GM21717 (cell line): Measurements from ENCODE around the gene CSTPP1.

Experiments used
- ATAC-seq: cut with Tn5 transposase; IDR thresholded peaks from one replicate; pipeline ENCODE4 v1.9.1; 2021; ENCODE audit warnings: mild to moderate bottlenecking, moderate library complexity; ENCODE audit not compliant: unreplicated experiment

Gene CSTPP1, protein sequence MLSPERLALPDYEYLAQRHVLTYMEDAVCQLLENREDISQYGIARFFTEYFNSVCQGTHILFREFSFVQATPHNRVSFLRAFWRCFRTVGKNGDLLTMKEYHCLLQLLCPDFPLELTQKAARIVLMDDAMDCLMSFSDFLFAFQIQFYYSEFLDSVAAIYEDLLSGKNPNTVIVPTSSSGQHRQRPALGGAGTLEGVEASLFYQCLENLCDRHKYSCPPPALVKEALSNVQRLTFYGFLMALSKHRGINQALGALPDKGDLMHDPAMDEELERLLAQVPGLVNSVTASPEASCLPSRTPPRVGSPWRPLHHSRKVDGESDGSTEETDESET

GRCh38 chr11:46936138-46937110 is at the start of gene CSTPP1:
Gene CSTPP1 (plus strand): TSS chr11:46936761. CDS start chr11:46936806, 45 bp downstream.
- ATAC-seq: peak; percentile 87

GRCh38 chr11:46888636-46889035 is 47.9 kb upstream of the CSTPP1 start:
- ATAC-seq: no peak

GRCh38 chr11:46889251-46889650 is 47.3 kb upstream of the CSTPP1 start:
- no peak for ATAC-seq

GRCh38 chr11:46889689-46890475 is 46.7 kb upstream of the CSTPP1 start:
- ATAC-seq: no peak

DNA sequence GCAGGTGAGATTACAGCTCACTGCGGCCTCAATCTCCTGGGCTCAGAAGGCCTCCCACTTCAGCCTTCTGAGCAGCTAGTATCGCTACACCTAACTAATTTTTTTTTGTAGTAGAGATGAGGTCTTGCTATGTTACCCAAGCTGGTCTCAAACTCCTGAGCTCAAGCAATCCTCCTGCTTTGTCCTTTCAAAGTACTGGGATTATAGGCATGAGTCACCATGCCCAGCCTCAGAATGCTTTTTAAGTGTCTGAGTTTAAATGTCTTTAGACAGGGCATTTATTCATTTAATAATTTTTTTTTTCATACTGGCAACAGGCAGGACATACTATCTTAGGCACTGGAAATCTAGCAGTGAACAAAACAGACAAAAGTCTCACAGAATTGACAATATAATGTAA is 45.9 kb upstream of the CSTPP1 start:
- no peak for ATAC-seq

DNA sequence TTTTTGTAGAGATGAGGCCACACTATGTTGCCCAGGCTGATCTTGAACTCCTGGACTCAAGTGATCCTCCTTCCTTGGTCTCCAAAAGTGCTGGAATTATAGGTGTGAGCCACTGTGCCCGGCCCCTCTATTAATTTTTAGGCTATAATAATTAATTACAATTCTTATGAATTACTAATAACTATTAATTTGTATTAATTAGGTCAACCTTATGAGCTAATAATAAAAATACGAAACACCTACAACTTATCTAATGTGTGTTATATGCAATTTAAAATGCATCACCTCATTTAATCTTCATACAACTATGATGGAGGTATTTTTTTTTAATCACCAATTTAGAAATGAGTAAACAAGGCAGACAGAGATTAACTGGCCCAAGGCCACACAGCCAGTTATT is 44.5 kb upstream of the CSTPP1 start:
- ATAC-seq: no peak

GRCh38 chr11:46892838-46893237 is 43.7 kb upstream of the CSTPP1 start:
- no peak for ATAC-seq

DNA sequence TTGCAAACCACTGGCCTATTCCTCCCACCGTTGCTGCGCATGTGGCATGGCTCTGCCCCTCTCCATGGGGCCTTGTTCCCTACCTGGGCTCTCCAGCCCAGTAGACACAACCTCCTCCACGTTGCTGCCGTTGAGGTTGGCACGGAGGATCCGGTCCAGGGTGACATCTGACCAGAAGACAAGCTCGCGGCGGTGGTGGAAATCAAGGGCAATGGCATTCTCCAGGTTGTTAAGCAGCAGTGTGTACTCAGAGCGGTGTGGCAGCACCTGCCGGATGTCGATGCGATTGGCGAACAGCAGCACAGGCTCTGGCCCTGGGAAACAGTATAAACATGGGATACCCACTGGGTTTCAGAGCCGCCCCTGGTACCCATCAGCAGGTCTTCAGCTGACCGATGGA is 42.1 kb upstream of the CSTPP1 start:
- no peak for ATAC-seq

DNA sequence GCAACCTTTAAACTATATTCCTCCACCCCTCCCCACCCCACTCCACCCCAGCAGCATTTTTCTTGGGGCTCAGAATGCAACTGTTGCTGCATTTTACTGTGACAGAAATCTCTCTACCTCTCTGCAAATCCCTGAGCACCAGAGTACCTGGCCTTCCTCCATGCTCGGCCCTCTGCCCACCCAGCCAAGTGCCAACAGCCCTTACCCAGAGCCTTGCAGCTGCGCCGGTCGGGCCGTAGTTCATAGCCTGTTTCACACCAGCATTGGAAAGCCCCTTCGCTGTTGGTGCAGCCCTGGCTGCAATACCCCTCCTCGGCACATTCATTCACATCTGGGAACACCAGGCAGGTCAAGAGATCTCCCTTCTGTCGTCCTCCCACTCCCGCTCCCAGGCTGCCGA is 41.6 kb upstream of the CSTPP1 start:
- no peak for ATAC-seq

DNA sequence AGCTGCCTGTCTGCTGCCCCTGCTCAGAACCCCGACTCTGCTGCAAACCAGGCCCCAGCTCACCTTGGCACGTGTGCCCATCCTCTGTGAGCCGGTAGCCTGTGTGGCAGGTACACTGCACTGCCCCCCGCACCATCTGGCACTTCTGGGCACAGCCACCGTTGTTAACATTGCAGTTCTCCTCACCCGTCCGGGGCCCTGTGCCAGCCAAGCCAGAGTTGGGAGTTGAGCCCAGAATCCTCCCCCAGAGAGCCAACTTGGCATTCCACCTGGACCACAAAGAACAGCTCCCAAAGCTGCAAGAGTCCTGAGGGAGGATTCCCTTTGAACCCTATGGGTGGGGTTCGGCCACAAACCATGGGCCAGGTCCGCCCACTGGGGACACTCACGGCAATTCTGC is 40.7 kb upstream of the CSTPP1 start:
- no peak for ATAC-seq

DNA sequence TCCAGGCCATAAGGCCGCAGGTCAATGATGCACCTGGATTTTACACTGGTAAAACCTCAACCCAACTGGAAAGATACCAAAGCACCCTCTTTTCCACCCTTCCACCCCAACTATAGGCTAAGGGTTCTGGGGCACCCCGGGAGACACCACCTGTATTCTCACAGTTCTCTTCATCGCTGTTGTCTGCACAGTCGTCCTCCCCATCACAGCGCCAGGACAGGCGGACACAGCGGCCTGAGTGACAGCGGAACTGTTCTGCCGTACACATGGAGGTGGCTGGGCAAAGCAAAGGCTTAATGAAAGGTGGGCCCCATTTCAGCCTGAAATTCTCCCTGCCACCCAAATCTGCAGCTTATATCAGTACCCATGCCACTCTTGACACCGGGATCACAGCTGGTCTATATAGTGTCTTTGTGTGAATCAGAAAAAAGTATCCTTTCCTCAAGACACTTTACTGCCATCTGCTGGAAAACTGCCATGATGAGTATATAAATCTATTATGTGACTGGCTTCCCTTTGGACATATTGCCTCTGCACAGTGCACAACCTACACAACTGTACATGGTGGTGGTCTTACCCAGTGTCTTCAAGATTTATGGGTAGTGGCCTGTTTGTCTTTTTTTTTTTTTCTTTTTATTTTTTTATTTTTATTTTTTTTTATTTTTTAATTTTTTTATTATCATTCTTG is 39.7 kb upstream of the CSTPP1 start:
- ATAC-seq: no peak

DNA sequence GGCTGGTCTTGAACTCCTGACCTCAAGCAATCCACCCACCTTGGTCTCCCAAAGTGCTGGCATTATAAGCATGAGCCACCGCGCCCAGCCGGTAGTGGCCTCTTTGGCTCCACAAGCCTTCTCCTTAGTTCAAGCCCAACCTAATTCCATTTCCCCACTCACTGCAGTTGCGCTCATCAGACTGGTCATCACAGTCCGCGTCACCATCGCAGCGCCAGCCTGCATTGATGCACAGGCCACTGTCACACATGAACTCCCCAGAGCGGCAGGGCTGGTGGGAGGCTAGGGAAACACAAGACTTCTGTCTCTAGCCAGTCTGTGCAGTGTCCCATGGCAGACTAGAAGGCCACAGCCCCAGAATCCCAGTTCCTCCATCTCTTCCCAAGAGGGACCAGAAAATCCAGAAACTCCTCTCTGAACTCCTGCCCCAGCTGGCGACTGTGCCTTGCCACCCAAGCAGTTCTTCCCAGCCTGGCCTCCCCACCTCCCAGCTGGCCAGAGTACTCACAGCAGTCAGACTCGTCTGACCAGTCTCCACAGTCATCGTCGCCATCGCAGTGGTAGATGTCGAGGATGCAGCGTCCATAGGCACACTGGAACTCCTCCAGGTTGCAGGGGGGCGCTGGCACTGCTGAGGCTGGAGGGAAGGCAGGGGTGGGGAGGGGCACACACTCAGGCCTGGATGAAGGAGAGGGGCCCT is 38.0 kb upstream of the CSTPP1 start:
- ATAC-seq: no peak

- no peak for ATAC-seq
These were observed 37.0 kb upstream of the CSTPP1 start for GRCh38 chr11:46899501-46900025.

GRCh38 chr11:46900091-46900746 is 36.3 kb upstream of the CSTPP1 start:
- no peak for ATAC-seq

- no peak for ATAC-seq
These were observed 35.4 kb upstream of the CSTPP1 start for GRCh38 chr11:46901156-46901555.

DNA sequence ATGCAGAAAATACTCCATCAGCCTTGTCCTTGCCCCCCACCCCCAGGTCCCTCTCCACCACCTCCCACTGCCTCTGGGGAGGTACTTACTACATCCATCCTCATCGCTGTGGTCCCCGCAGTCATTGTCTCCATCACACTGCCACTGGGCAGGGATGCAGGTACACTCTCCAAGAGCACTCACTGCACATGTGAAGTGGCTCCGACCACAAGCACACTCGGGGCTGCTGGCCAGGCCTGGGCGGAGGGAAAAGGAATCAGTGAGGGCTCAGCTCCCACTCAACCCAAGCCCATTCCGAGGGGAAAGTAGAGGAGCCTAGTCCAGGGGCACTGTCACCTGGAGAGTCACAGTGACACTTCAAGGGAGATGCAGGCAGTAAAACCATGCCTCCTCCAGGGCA is 33.9 kb upstream of the CSTPP1 start:
- ATAC-seq: no peak

DNA sequence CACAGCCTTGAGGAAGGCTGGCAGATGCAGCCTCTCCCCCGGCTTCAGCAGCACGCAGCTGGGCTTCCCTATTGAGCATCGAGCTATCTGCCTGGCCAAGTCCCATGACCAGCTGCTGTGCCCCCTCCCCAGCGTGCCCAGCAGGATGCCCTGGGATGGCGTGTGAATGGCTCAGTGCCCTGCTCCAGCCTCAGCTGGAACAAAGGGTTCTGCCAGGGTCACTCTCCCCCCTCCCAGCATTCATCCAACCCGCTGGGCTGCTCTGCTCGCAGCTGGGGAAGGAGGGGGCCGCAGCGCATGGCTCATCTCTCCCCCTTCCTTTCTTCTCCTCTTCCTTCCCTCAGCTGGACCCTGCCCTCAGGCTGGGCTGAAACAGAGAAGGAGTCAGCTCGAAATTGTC is 32.7 kb upstream of the CSTPP1 start:
- no peak for ATAC-seq

DNA sequence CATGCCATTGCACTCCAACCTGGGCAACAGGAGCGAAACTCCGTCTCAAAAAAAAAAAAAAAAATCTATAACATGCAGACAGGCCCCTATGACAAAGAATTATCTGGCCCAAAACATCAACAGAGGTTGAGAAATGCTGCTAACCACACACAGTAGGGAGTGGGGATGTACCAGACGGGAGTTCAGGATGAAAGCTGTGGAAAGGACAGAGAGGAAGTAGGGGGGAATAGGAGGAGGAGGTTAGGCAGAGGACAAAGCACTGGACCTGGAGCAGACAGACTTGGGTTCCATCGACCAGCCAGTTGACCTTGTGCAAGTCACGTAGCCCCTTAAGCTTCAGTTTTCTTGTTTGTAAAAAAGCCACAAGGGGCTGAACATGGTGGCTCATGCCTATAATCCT is 30.8 kb upstream of the CSTPP1 start:
- no peak for ATAC-seq

DNA sequence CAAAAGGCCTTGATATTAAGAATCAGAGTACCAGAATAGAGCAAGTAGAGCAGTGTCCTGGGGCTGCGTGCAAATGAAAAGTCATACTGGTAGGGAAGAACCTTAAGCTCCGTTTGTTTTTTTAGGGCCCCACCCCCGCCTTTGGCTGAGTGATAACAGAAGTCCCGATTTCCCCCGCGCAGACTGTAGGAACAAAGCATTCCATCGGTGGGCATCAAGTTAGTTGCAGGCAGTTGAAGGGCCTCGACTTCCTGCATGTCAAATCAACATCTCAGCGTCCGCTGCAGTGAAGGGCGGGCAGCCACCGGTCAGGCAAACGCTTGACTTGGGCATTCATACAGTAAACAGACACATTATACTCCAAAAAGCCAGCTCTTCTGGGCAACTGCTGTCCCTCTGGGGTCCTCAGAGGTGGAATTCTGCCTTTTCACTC is 29.9 kb upstream of the CSTPP1 start:
- no peak for ATAC-seq
